Gastroesophageal sphincter (tissue), 4 donors: ENCODE measurements around the gene MTA3. TPM values are rescaled to one million over a fixed set of nuclear protein-coding genes. Genes with fewer than 3 reads are reported as not detected.
"Not testable (repeated sequence)": the region's sequence is repeated elsewhere in the genome, so short reads cannot be mapped to it uniquely, and the experiment has no call there.

Experiments used
- ATAC-seq: fragments of 150-250 bp; one replicate; pipeline ENCODE4 v1.9.1; 2016; ENCODE audit warnings: mild to moderate bottlenecking, moderate library complexity
- H3K27ac ChIP-seq, 4 donors: fragments of 200-600 bp; sonication (generic) in 3 of 4; 1 replicate in 3 of 4; 2 replicates in 1 of 4; pipeline ENCODE4 v1.5.1; 2016 to 2019
- H3K27me3 ChIP-seq: fragments of 200-600 bp; sonication (generic); one replicate; pipeline ENCODE4 v1.5.1; 2019
- H3K36me3 ChIP-seq, 2 donors: fragments of 200-600 bp; sonication (generic); one replicate each; pipeline ENCODE4 v1.5.1; 2019; ENCODE audit warnings: control low read depth in 1 of 2
- H3K4me1 ChIP-seq, 3 donors: fragments of 200-600 bp; sonication (generic); 1 replicate in 2 of 3; 2 replicates in 1 of 3; pipeline ENCODE4 v1.5.1; 2016 to 2019; ENCODE audit warnings: control low read depth in 2 of 3
- H3K4me3 ChIP-seq, 2 donors: fragments of 200-600 bp; sonication (generic); one replicate each; pipeline ENCODE4 v1.5.1; 2019; ENCODE audit warnings: mild to moderate bottlenecking in 1 of 2, moderate library complexity in 1 of 2
- H3K9me3 ChIP-seq, 3 donors: fragments of 200-600 bp; sonication (generic); one replicate each; pipeline ENCODE4 v1.5.1; 2017 to 2019; ENCODE audit warnings: control low read depth in 2 of 3
- CTCF ChIP-seq, 4 experiments: fragments of 200-600 bp in 2 of 4; fragments of 450-650 bp in 2 of 4; sonication (generic) in 1 of 4; IDR thresholded peaks; one replicate each; pipeline ENCODE4 v1.5.1; 2017 to 2019; ENCODE audit warnings: antibody characterized with exemption in 4 of 4, mild to moderate bottlenecking in 2 of 4, moderate library complexity in 2 of 4
- EP300 ChIP-seq: sonication (generic); formaldehyde crosslinking; IDR thresholded peaks from one replicate; pipeline ENCODE4 v1.6.1; 2017; ENCODE audit warnings: antibody characterized with exemption, mild to moderate bottlenecking
- POLR2A ChIP-seq, 2 donors: fragments of 450-650 bp; IDR thresholded peaks; one replicate each; pipeline ENCODE4 v1.6.1; 2017; ENCODE audit warnings: antibody characterized with exemption in 2 of 2, mild to moderate bottlenecking in 2 of 2, moderate library complexity in 1 of 2
- POLR2AphosphoS5 ChIP-seq: sonication (generic); formaldehyde crosslinking; IDR thresholded peaks from one replicate; pipeline ENCODE4 v1.6.1; 2017; ENCODE audit warnings: antibody characterized with exemption
- WGBS, 2 donors: methylation state at CpG; one replicate each; pipeline ENCODE4 v1.1.5; 2018; ENCODE audit warnings: low coverage in 1 of 2; 5-methylcytosine and 5-hydroxymethylcytosine counted together
- total RNA-seq, 4 donors: library from RNA; depleted of rRNA; stranded (reverse); fragments of >200 nt; gene quantifications; one replicate each; pipeline ENCODE4 v1.1.0, GENCODE V29; 2016

The MTA3 gene
- total RNA-seq, 4 donors from 2014 or later = 22.7 to 56.2 (median 29.3) TPM

- Histone ChIP-seq H3K4me3 (no peak overlapping the region), H3K9me3 (no peaks in the 10 kb centered on the region), H3K27me3 (no peaks in the 10 kb centered on the region), H3K4me1 (peaks cover 0 to 16% (median 0%) of the 10 kb centered on the region in 3 donors), H3K27ac (peak overlapping the region in 1 of 4 donors; percentile 55), H3K36me3 (peaks cover 0 to 16% of the 10 kb centered on the region in 2 donors)
- 52 to 63% methylated on average over 5 to 6 of the region's 7 CpGs for WGBS, 2 donors
- ATAC-seq = peak; percentile 78
- TF ChIP-seq EP300 (no peak), POLR2AphosphoS5 (peak; percentile 44), CTCF (IDR thresholded peaks at IDR 0.05) (no peak), POLR2A (IDR thresholded peaks at IDR 0.05) (no peak)
Observed at GRCh38 chr2:42722320-42723190, 154.1 kb downstream of the MTA3 start.

- H3K4me3 ChIP-seq = no peak overlapping the region
- TF ChIP-seq POLR2A (IDR thresholded peaks at IDR 0.05) (no peak), CTCF (IDR thresholded peaks at IDR 0.05) (no peak), POLR2AphosphoS5 (no peak), EP300 (no peak)
- no peaks in the 10 kb centered on the region for H3K27me3 ChIP-seq
- no peak for ATAC-seq
- peaks cover 0 to 16% of the 10 kb centered on the region in 2 donors for H3K36me3 ChIP-seq
- H3K27ac ChIP-seq = no peak overlapping the region
- peaks cover 0 to 16% (median 0%) of the 10 kb centered on the region in 3 donors for H3K4me1 ChIP-seq
- no peaks in the 10 kb centered on the region for H3K9me3 ChIP-seq
Observed at GRCh38 chr2:42723465-42723864, 155.0 kb downstream of the MTA3 start.

GRCh38 chr2:42724886-42725285 is 156.5 kb downstream of the MTA3 start:
- no peak overlapping the region for H3K4me3 ChIP-seq
- WGBS, 2 donors = 88 to 100% methylated on average over 2 of the region's 2 CpGs
- H3K36me3 ChIP-seq = peaks cover 0 to 16% of the 10 kb centered on the region in 2 donors
- no peak overlapping the region for H3K27ac ChIP-seq
- peaks cover 0 to 16% (median 0%) of the 10 kb centered on the region in 3 donors for H3K4me1 ChIP-seq
- no peaks in the 10 kb centered on the region for H3K9me3 ChIP-seq
- H3K27me3 ChIP-seq = no peaks in the 10 kb centered on the region
- no peak for ATAC-seq
- no peak for TF ChIP-seq POLR2A (IDR thresholded peaks at IDR 0.05)
- no peak for TF ChIP-seq CTCF (IDR thresholded peaks at IDR 0.05)
- no peak for TF ChIP-seq EP300
- TF ChIP-seq POLR2AphosphoS5 = no peak

- H3K27ac ChIP-seq = no peak overlapping the region
- H3K4me3 ChIP-seq = no peak overlapping the region
- 83 to 100% methylated on average over 1 of the region's 4 CpGs for WGBS, 2 donors
- no peaks in the 10 kb centered on the region for H3K27me3 ChIP-seq
- H3K4me1 ChIP-seq = peaks cover 0 to 16% (median 0%) of the 10 kb centered on the region in 3 donors
- H3K36me3 ChIP-seq = peaks cover 0 to 16% of the 10 kb centered on the region in 2 donors
- TF ChIP-seq POLR2AphosphoS5 (no peak), CTCF (IDR thresholded peaks at IDR 0.05) (no peak), POLR2A (IDR thresholded peaks at IDR 0.05) (no peak), EP300 (no peak)
- H3K9me3 ChIP-seq = no peaks in the 10 kb centered on the region
- no peak for ATAC-seq
Observed at GRCh38 chr2:42725657-42726056, 157.2 kb downstream of the MTA3 start.

GRCh38 chr2:42726680-42727079 is 158.2 kb downstream of the MTA3 start:
- Histone ChIP-seq H3K36me3 (peaks cover 0 to 16% of the 10 kb centered on the region in 2 donors), H3K27me3 (no peaks in the 10 kb centered on the region), H3K4me1 (peaks cover 0 to 16% (median 0%) of the 10 kb centered on the region in 3 donors), H3K4me3 (no peak overlapping the region), H3K27ac (no peak overlapping the region), H3K9me3 (no peaks in the 10 kb centered on the region)
- no peak for TF ChIP-seq EP300
- no peak for TF ChIP-seq POLR2AphosphoS5
- no peak for TF ChIP-seq POLR2A (IDR thresholded peaks at IDR 0.05)
- no peak for TF ChIP-seq CTCF (IDR thresholded peaks at IDR 0.05)
- WGBS, 2 donors = 83 to 100% methylated on average over 1 to 2 of the region's 2 CpGs
- no peak for ATAC-seq

GRCh38 chr2:42731316-42731715 is 162.9 kb downstream of the MTA3 start:
- not testable (repeated sequence) for ATAC-seq, H3K4me1 ChIP-seq, H3K9me3 ChIP-seq, H3K4me3 ChIP-seq, H3K27ac ChIP-seq, H3K27me3 ChIP-seq
- H3K36me3 ChIP-seq = peaks cover 0 to 41% of the 10 kb centered on the region in 2 donors
- 86 to 88% methylated on average over 4 of the region's 4 CpGs for WGBS, 2 donors
